Chondrocyte (in vitro differentiated cells): ENCODE measurements around the gene F11. TPM values are rescaled to one million over a fixed set of nuclear protein-coding genes. Genes with fewer than 3 reads are reported as not detected.
"Not testable (repeated sequence)": the region's sequence is repeated elsewhere in the genome, so short reads cannot be mapped to it uniquely, and the experiment has no call there.

ENCODE experiments used
- DNase-seq: peaks from one replicate; pipeline ENCODE4 v3.0.0; 2021; ENCODE audit warnings: mixed read lengths, low spot score
- H3K27ac Mint-ChIP-seq: one replicate; pipeline ENCODE4 v1.8.0; 2021; ENCODE audit warnings: mild to moderate bottlenecking, moderate library complexity, mixed read lengths; ENCODE audit not compliant: unreplicated experiment
- H3K27me3 Mint-ChIP-seq: 2 replicates; pipeline ENCODE4 v1.8.0; 2021; ENCODE audit warnings: low read depth, mixed read lengths
- H3K36me3 Mint-ChIP-seq: 2 replicates; pipeline ENCODE4 v1.8.0; 2021; ENCODE audit warnings: low read depth, mixed read lengths
- H3K4me1 Mint-ChIP-seq: 2 replicates; pipeline ENCODE4 v1.8.0; 2021; ENCODE audit warnings: low read depth, mild to moderate bottlenecking, mixed read lengths
- H3K4me3 Mint-ChIP-seq: one replicate; pipeline ENCODE4 v1.8.0; 2021; ENCODE audit warnings: mild to moderate bottlenecking, moderate library complexity, mixed read lengths; ENCODE audit not compliant: unreplicated experiment
- H3K9me3 Mint-ChIP-seq: 2 replicates; pipeline ENCODE4 v1.8.0; 2021; ENCODE audit warnings: low read depth, mixed read lengths
- total RNA-seq: library from RNA; stranded (reverse); gene quantifications from 3 replicates; pipeline ENCODE4 v1.2.1, GENCODE V29; 2021
- TF ChIP-seq, protein P1 (sequence below): fragments of 200-600 bp; sonication (generic); IDR thresholded peaks from 2 replicates; pipeline ENCODE4 v1.5.0; 2021; ENCODE audit warnings: antibody characterized with exemption, mild to moderate bottlenecking, moderate library complexity

Gene F11
- total RNA-seq, 1 donor from 2014 or later, result not detected

DNA sequence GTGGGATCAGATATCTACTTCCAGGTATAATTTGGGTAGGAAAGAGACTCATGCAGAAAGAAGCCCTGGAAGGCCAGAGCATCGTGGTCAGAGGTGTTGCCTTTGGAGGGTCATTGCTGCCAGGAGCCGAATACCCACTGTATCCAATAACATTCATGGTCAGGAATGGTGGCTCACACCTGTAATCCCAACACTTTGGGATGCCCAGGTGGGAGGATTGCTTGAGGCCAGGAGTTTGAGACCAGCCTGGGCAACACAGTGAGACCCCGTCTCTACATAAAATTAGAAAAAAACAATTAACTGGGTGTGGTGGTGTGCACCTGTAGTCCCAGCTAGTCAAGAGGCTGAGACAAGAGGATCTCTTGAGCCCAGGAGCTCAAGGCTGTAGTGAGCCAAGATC is 10.9 kb upstream of the F11 start:
- H3K27me3 Mint-ChIP-seq, result peaks cover 6% of the 10 kb centered on the region
- no peak overlapping the region for H3K27ac Mint-ChIP-seq
- H3K36me3 Mint-ChIP-seq, result peaks cover 6% of the 10 kb centered on the region
- no peak for DNase-seq
- no peak overlapping the region for H3K4me3 Mint-ChIP-seq
- TF ChIP-seq, protein P1, sequence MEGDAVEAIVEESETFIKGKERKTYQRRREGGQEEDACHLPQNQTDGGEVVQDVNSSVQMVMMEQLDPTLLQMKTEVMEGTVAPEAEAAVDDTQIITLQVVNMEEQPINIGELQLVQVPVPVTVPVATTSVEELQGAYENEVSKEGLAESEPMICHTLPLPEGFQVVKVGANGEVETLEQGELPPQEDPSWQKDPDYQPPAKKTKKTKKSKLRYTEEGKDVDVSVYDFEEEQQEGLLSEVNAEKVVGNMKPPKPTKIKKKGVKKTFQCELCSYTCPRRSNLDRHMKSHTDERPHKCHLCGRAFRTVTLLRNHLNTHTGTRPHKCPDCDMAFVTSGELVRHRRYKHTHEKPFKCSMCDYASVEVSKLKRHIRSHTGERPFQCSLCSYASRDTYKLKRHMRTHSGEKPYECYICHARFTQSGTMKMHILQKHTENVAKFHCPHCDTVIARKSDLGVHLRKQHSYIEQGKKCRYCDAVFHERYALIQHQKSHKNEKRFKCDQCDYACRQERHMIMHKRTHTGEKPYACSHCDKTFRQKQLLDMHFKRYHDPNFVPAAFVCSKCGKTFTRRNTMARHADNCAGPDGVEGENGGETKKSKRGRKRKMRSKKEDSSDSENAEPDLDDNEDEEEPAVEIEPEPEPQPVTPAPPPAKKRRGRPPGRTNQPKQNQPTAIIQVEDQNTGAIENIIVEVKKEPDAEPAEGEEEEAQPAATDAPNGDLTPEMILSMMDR, result no peak
- H3K9me3 Mint-ChIP-seq, result no peaks in the 10 kb centered on the region
- H3K4me1 Mint-ChIP-seq, result peaks cover 3% of the 10 kb centered on the region

DNA sequence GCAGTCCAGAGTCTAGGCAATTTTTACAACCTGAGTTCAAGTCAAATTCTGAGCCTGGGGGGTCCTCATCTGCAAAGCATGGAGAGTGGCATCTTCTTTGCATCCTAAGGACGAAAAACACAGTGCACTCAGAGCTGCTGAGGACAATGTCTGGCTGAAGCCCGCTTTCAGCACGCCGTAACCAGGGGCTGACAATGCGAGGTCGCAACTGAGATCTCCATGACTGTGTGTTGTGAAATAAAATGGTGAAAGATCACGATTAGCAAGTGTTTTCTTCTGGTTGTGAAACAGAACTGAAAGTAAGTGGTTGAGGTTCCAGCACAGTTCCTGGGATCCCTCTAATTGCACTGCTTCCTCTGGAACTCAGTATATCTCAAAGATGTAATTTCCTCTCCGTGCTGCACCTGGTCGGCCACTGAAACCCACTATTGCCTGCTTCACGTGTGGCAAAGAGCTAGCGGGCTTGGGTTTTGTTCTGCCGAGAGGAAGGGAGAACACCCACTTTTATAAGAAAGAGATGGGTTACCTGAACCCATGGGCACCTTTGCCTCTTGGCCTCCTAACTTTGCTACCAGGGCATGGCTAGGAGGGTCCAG is 7.7 kb upstream of the F11 start:
- Mint-ChIP-seq H3K27me3 (peaks cover 6% of the 10 kb centered on the region), H3K4me3 (no peak overlapping the region), H3K9me3 (no peaks in the 10 kb centered on the region), H3K27ac (no peak overlapping the region), H3K36me3 (peaks cover 5% of the 10 kb centered on the region), H3K4me1 (peaks cover 6% of the 10 kb centered on the region)
- no peak for DNase-seq
- TF ChIP-seq, protein P1, result no peak

DNA sequence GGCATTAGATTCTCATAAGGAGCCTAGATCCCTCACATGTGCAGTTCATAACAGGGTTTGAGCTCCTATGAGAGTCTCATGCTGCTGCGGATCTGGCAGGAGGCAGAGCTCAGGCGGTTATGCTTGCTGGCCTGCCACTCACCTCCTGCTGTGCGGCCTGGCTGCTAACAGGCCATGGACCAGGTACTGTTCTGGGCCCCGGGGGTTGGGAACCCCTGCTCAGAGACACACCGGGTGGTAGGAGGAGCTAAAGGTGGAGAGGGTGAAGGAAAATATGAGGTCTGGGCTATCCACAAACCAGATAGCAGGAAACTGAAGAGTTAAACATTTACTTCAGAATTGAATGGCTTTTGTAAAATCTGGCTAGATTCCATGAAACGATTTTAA is 5.9 kb upstream of the F11 start:
- H3K36me3 Mint-ChIP-seq, result no peaks in the 10 kb centered on the region
- no peak for DNase-seq
- no peaks in the 10 kb centered on the region for H3K27me3 Mint-ChIP-seq
- H3K9me3 Mint-ChIP-seq, result no peaks in the 10 kb centered on the region
- TF ChIP-seq, protein P1, result no peak
- peaks cover 6% of the 10 kb centered on the region for H3K4me1 Mint-ChIP-seq
- no peak overlapping the region for H3K4me3 Mint-ChIP-seq
- no peak overlapping the region for H3K27ac Mint-ChIP-seq

DNA sequence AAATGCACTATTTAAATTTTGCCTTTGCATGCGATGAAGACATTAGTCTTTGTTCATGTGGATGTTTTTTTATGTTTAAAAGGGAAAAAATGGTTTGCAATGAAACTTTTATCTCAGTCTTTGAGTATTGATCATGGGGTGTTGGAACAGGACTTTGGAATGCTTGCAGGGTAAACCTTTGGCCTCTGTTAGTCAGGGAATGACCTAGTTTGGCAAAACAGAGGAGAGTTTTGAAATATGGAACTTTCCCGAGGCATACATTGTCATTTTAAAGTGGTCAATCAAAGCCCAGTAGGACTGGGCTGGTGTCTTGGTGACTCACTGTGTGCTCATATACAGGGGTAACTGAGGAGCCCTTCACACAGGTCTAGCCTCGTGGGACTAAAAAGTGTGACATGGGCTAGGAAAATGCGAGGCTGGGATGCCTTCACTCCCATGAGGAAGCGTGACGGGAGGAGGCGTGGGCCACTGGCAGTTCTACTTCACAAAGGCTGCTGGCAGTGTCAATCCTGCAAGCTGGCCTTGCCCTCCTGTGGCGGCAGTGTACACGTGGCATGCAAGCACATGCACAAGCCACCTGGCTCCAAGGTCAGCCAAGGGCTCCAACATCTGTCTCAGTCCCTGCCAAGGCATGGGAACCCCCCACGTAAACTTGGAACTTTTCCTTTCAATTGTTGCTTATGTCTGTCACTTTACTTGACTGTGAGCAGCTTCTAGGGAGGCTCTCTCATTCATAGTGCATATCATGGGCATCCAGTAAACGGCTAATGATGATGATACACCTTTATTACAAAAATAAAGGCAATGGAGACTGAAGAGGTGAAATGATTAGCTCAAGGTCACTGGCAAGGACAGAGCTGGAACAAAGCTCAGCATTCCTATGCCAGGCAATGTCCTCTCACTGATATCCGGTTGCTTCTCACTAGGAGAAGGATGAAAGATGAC is 5.2 kb upstream of the F11 start:
- no peak for DNase-seq

DNA sequence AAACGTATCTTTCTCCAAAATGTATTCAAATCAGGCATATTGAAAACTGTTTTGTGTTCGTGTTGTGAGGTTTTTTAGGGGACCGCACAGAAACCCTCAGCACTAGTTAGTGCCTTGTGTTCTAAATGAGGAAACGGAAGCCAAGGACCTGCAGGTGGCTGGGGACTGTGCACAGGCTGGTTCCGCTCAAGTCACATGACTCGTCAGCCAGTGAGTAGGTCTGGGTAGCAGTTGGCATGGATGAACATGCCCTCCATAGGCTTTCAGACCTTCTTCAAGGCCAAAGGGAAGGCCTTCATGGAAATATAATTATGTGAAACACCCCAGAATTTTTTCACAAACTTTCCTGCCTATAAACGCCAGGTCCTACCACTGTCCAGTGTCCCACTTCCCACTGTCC is 1.3 kb upstream of the F11 start:
- DNase-seq, result no peak
- TF ChIP-seq, protein P1, result no peak
- no peaks in the 10 kb centered on the region for H3K36me3 Mint-ChIP-seq
- H3K4me3 Mint-ChIP-seq, result no peak overlapping the region
- peaks cover 16% of the 10 kb centered on the region for H3K4me1 Mint-ChIP-seq
- peaks cover 2% of the 10 kb centered on the region for H3K9me3 Mint-ChIP-seq
- no peak overlapping the region for H3K27ac Mint-ChIP-seq
- H3K27me3 Mint-ChIP-seq, result peaks cover 2% of the 10 kb centered on the region

More for the DNA sequence above, 5.2 kb upstream of the F11 start:
- Mint-ChIP-seq H3K27ac (no peak overlapping the region), H3K27me3 (no peaks in the 10 kb centered on the region), H3K4me1 (peaks cover 6% of the 10 kb centered on the region), H3K4me3 (no peak overlapping the region), H3K9me3 (no peaks in the 10 kb centered on the region), H3K36me3 (no peaks in the 10 kb centered on the region)
- TF ChIP-seq, protein P1, result no peak

DNA sequence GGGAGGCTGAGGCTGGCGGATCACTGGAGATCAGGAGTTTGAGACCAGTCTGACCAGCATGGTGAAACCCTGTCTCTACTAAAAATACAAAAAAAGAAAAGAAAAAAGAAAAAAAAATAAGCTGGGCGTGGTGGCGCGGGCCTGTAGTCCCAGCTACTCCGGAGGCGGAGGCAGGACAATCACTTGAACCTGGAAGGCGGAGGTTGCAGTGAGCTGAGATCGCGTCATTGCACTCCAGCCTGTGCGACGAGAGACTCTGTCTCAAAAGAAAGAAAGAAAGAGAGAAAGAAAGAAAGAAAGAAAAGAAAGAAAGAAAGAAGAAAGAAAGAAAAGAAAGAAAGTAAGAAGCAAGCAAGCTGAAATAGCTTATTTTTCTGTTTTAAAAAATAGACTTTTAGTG is 739 bp upstream of the F11 start:
- not testable (repeated sequence) for H3K27me3 Mint-ChIP-seq, H3K4me3 Mint-ChIP-seq, DNase-seq, H3K36me3 Mint-ChIP-seq, H3K9me3 Mint-ChIP-seq, H3K27ac Mint-ChIP-seq
- peaks cover 14% of the 10 kb centered on the region for H3K4me1 Mint-ChIP-seq
